Left cardiac atrium (tissue), 4 donors: Measurements from ENCODE around the gene MLN. TPM values are rescaled to one million over a fixed set of nuclear protein-coding genes. Genes with fewer than 3 reads are reported as not detected.

Experiments
- ATAC-seq, 2 donors: fragments of 200-7000 bp; cut with Tn5 transposase; one replicate each; pipeline ENCODE4 v1.9.1; 2020; ENCODE audit warnings: mild to moderate bottlenecking in 2 of 2, moderate library complexity in 2 of 2
- DNase-seq: peaks from one replicate; pipeline ENCODE4 v3.0.0-alpha.2; 2020
- intact Hi-C, 2 donors: fragments of 100-400 bp; cut with DNase I; formaldehyde crosslinking; loops; one replicate each; pipeline versions ENCODE4 v1.14.1 to v1.15.1; 2022 to 2023
- total RNA-seq, 2 donors: library from RNA; stranded (reverse); fragmentation: NEBNext Ultra II Directional; extraction: Animal tissue kit (Norgen Biotek cat#: 25700); gene quantifications; one replicate each; pipeline ENCODE4 v1.2.1, GENCODE V29; 2021
- donor health status: DM: no; HTN: yes; CAD: no.
- donor health status: DM: no; HTN: yes; CAD: no; lungs with severe emphysema.
- donor health status: DM: yes; HTN: yes; CAD: no.
- donor health status: Dilated cardiomyopathy.

The MLN gene
- total RNA-seq, 2 donors from 2014 or later: not detected

DNA sequence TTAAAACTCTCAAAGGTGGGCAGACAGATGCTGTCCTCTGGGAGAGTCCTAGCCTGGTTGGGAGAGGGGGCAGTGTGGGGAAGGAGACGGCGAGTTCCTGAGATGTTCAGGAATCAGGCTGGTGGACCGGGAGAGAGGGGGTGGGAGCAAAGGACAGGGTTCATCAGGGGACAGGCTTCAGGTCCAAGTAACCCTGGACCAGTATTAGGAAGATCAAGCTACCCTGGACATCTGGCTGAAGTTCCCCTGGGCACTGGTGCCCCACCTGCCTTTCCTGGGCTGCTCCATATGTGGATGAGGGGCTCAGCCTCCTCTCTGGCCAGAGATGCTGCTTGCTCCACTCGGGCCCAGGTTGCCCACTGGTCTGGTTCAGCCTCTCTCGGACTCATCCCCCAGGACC lies 56.0 kb downstream of the MLN start:
- DNase-seq: no peak
- no peak for ATAC-seq

DNA sequence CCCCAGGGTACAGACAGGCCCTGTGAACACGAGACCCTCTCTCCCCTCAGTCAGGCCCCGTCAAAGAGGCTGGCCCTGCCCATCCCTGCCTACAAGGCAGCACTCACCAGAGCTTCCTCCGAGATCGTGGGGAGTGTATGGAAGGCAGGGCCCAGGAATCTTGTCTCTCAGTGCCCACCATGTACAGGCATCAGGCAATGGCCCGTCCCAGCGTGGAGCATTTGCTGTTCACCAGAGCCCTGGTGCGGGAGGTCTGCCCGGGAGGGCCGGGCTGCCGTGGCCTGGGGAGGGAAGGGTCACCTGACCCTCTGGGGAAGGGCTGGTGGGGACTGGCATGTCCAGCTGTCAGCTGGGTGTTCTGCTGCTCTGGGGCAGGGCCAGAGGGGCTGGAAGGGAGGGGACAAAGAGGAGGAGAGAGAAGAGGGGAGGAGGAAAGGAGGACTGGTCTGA lies 57.1 kb downstream of the MLN start, which contains the start of gene IP6K3:
Gene IP6K3, minus strand, starts transcription at position 255 of the 450 bp plus-strand sequence. CDS start 11,429 bp downstream, outside the sequence.
- intact Hi-C loops: no loop called here
- DNase-seq (peak; percentile 58), ATAC-seq (peak; percentile 78 to 81)

More for the DNA sequence above, 56.0 kb downstream of the MLN start:
- intact Hi-C loops: no loop called here

DNA sequence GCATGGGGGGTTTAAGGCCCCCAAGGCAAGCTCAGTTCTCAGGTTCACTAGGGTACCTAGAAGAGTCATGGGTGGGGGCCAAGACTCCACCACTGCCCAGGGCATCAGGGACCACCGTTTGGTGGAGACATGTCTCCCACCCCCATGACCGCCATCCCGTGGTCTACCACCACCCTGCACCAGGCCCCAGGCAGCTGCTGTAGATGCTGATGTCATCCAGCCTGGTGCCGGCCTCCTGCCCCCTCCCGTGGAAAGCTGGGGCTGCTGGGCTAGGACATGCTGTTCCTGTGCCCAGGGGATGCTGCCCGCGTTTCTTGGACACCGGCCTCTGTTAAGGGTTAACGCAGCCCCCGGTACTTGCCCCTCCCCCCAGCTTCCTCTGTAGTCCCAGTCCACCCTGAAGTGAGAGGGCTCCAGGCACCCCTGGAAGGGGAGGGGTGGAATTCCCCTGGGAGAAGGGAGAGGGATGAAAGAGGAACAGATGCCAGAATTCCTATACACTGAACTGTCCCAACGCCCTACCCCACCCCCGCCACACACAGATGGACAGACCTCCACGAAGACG lies 57.7 kb downstream of the MLN start:
- DNase-seq (peak; percentile 78), ATAC-seq (peak; percentile 68 to 81)
- intact Hi-C loops: no loop called here

DNA sequence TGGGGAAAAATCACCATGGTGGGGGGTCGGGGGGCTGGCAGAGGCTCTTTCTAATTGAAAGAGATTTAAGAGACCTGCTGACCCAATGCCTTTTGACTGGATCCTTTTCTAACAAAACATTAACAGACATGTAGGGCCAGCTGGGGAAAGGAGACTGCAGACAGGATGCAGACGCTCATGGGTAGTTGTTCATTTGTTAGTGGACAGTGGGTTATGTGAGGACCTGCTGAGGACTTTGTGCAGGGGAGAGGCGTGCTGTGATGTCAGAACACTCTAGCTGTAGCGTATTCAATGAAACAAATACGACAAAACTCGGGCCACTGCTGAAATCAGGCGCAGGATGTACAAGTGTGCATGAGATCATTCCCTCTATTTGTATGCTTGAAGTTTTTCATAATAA lies 58.3 kb downstream of the MLN start:
- no peak for DNase-seq
- intact Hi-C loops: loop anchor here in 1 of 2 donors (2.0 kb wide), 1 partner anchor 17 kb away; no protein-coding TSS in a partner anchor
- no peak for ATAC-seq

DNA sequence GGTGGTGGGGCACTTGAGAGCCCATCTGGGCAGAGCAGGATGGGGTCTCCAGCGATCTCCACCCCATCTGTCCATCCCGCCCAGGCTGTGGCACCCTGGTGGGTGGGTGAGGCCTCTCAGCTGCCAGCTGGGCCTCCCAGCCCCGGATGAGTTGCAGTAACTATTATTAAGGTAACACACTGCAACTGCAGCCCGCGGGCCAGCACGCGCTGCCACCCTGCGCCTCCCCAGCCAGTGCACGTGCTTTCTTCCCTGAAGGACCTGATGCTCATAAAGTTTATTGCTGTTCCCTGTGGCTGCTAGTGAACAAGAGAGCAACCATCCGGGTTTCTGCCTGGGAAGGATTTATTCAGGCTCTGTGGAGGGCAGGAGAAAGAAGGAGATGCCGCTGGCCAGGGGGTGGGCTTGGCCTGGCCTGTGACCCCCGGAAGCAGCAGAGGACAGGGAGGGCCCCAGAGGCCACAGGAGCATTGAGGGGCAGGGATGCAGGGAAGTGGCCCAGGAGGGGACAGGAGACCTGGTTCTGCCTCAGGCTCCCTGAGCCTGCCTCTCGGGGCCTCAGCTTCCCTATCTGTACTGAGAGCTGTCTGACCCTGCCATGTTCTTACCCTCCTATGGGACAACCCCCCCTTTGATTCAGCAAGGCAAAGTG lies 58.8 kb downstream of the MLN start:
- ATAC-seq (no peak), DNase-seq (no peak)
- intact Hi-C loops: loop anchor here in 1 of 2 donors (2.0 kb wide), 1 partner anchor 18 kb away; no protein-coding TSS in a partner anchor

Other genes starting within 250 kb of the MLN start
- gene BAK1, start 223.7 kb downstream of the MLN start, total RNA-seq: 10 to 100 TPM; 17.6 to 21.6 TPM
- 10 to 100 TPM in 1 of 2 donors, 1 to 10 TPM in 1; 9.6 to 16.6 TPM for gene ITPR3, start 182.7 kb downstream of the MLN start, total RNA-seq
- 100 to 1,000 TPM; 183 to 203 TPM for gene UQCC2, start 92.3 kb downstream of the MLN start, total RNA-seq
- 10 to 100 TPM; 23.8 to 29.4 TPM for gene IP6K3, start 57.1 kb downstream of the MLN start, total RNA-seq
- gene LEMD2, start 14.9 kb downstream of the MLN start, total RNA-seq: 10 to 100 TPM; 26.0 to 33.7 TPM